Fibroblast of lung (primary cell): ENCODE measurements around the gene CEP20. TPM values are rescaled to one million over a fixed set of nuclear protein-coding genes. Genes with fewer than 3 reads are reported as not detected.
"Not testable (repeated sequence)": the region's sequence is repeated elsewhere in the genome, so short reads cannot be mapped to it uniquely, and the experiment has no call there.

Experiments used
- DNase-seq, 2 donors: peaks; one replicate each; pipeline versions ENCODE4 v3.0.0 to v3.0.0-alpha.2; 2010; ENCODE audit warnings: low read depth in 2 of 2
- H2AFZ ChIP-seq: 2 replicates; pipeline ENCODE4 v1.5.1; 2012; ENCODE audit warnings: low read length, control low read depth, inconsistent platforms
- H3K27ac ChIP-seq: 2 replicates; pipeline ENCODE4 v1.5.1; 2011; ENCODE audit warnings: low read length, control low read depth; ENCODE audit not compliant: insufficient read depth
- H3K27me3 ChIP-seq: 2 replicates; pipeline ENCODE4 v1.5.1; 2011; ENCODE audit warnings: mild to moderate bottlenecking, low read length; ENCODE audit not compliant: control insufficient read depth, insufficient read depth
- H3K36me3 ChIP-seq: 2 replicates; pipeline ENCODE4 v1.5.1; 2011; ENCODE audit warnings: low read length; ENCODE audit not compliant: control insufficient read depth, insufficient read depth
- H3K4me1 ChIP-seq: 2 replicates; pipeline ENCODE4 v1.5.1; 2011; ENCODE audit warnings: low read length; ENCODE audit not compliant: control insufficient read depth, insufficient read depth; ENCODE audit errors: extremely low read depth
- H3K4me2 ChIP-seq: 2 replicates; pipeline ENCODE4 v1.5.1; 2011; ENCODE audit warnings: low read length, control low read depth; ENCODE audit not compliant: insufficient read depth; ENCODE audit errors: extremely low read depth
- H3K4me3 ChIP-seq, 4 experiments: fragments of 200-600 bp in 1 of 4; sonication (generic) in 1 of 4; replicated peaks in 1 of 4; 2 replicates each; pipeline ENCODE4 v1.5.1; 2011 to 2016; ENCODE audit warnings: low read length in 4 of 4, low read depth in 3 of 4, mild to moderate bottlenecking in 3 of 4, control low read depth in 2 of 4, inconsistent platforms in 1 of 4, mixed read lengths in 1 of 4; ENCODE audit not compliant: insufficient read depth in 1 of 4; ENCODE audit errors: control extremely low read depth in 1 of 4
- H3K79me2 ChIP-seq: 2 replicates; pipeline ENCODE4 v1.5.1; 2012; ENCODE audit warnings: mild to moderate bottlenecking, low read length, inconsistent platforms; ENCODE audit not compliant: control insufficient read depth, insufficient read depth
- H3K9ac ChIP-seq: 2 replicates; pipeline ENCODE4 v1.5.1; 2011; ENCODE audit warnings: mild to moderate bottlenecking, low read length, control low read depth; ENCODE audit not compliant: insufficient read depth
- H3K9me3 ChIP-seq: 2 replicates; pipeline ENCODE4 v1.5.1; 2012; ENCODE audit warnings: low read depth, low read length; ENCODE audit not compliant: control insufficient read depth, insufficient read depth
- H4K20me1 ChIP-seq: 2 replicates; pipeline ENCODE4 v1.5.1; 2011; ENCODE audit warnings: low read length; ENCODE audit not compliant: control insufficient read depth, insufficient read depth; ENCODE audit errors: extremely low read depth
- CTCF ChIP-seq, 2 donors: IDR thresholded peaks in 1 of 2; conservative IDR thresholded peaks in 1 of 2; 1 replicate in 1 of 2; 2 replicates in 1 of 2; pipeline ENCODE4 v1.5.1; 2011 to 2012; ENCODE audit warnings: low read length in 2 of 2, control low read depth in 1 of 2, inconsistent platforms in 1 of 2, low read depth in 1 of 2, mild to moderate bottlenecking in 1 of 2
- EZH2 ChIP-seq: IDR thresholded peaks from 2 replicates; pipeline ENCODE4 v1.5.1; 2012; ENCODE audit warnings: low read length, control low read depth, mild to moderate bottlenecking; ENCODE audit errors: missing control alignments
- polyA plus RNA-seq, 2 donors: library from polyadenylated mRNA; depleted of rRNA in 1 of 2; stranded (reverse) in 1 of 2; unstranded in 1 of 2; fragments of >200 nt; gene quantifications; 2 replicates each; pipeline ENCODE4 v1.2.1, GENCODE V29; 2011 to 2012; ENCODE audit warnings: missing spikeins in 1 of 2
- total RNA-seq: library from RNA; depleted of rRNA; stranded (reverse); fragments of >200 nt; gene quantifications from 2 replicates; pipeline ENCODE4 v1.2.1, GENCODE V29; 2014

CEP20 gene
- total and polyA plus RNA-seq, 2 donors (not counting 1 experiment from before 2014, with no cell fraction given) = 42.9 to 60.9 TPM

DNA sequence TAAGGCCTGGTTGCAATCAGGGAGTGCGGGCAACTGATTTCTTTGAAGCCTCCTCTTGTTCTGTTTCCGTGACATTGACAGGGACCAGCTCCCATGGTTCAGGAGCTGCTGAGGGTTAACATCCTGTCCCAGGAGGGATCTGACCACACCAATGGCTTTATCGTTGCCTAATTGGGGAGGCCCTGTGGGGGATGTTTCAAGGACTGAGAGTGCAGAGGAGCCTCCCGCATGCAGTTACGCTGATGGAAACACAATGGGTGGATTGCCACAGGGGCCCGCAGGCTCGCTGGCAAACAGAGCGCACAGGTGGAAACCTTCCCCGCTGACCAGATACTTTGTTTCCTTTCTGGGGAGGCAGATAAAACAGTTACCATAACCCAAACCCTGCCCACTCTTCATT lies 37.2 kb upstream of the CEP20 start:
- no peak overlapping the region for H3K4me3 ChIP-seq
- no peaks in the 10 kb centered on the region for H3K4me1 ChIP-seq
- H3K9ac ChIP-seq = no peak overlapping the region
- H2AFZ ChIP-seq = no peak overlapping the region
- no peaks in the 10 kb centered on the region for H3K9me3 ChIP-seq
- TF ChIP-seq CTCF (conservative IDR thresholded peaks at IDR 0.05 in 1 of 2, IDR thresholded peaks at IDR 0.05 in 1 of 2; ENCODE audit: low read depth in 1 of 2, low read length in 2 of 2) (no peak), EZH2 (no peak)
- no peak for DNase-seq
- H3K27ac ChIP-seq = no peak overlapping the region
- no peaks in the 10 kb centered on the region for H3K36me3 ChIP-seq
- H3K4me2 ChIP-seq = no peak overlapping the region
- H3K27me3 ChIP-seq = no peaks in the 10 kb centered on the region
- H3K79me2 ChIP-seq = no peaks in the 10 kb centered on the region
- no peaks in the 10 kb centered on the region for H4K20me1 ChIP-seq

- no peaks in the 10 kb centered on the region for H3K4me1 ChIP-seq
- H3K36me3 ChIP-seq = no peaks in the 10 kb centered on the region
- no peak overlapping the region for H2AFZ ChIP-seq
- H3K79me2 ChIP-seq = no peaks in the 10 kb centered on the region
- no peak overlapping the region for H3K4me2 ChIP-seq
- no peak for DNase-seq
- no peaks in the 10 kb centered on the region for H3K9me3 ChIP-seq
- H3K27ac ChIP-seq = no peak overlapping the region
- TF ChIP-seq CTCF (conservative IDR thresholded peaks at IDR 0.05 in 1 of 2, IDR thresholded peaks at IDR 0.05 in 1 of 2; ENCODE audit: low read depth in 1 of 2, low read length in 2 of 2) = no peak
- no peak for TF ChIP-seq EZH2
- H4K20me1 ChIP-seq = no peaks in the 10 kb centered on the region
- no peak overlapping the region for H3K9ac ChIP-seq
- no peak overlapping the region for H3K4me3 ChIP-seq
- H3K27me3 ChIP-seq = no peaks in the 10 kb centered on the region
Measured at GRCh38 chr16:15924996-15925395, 36.6 kb upstream of the CEP20 start.

GRCh38 chr16:15919331-15919730 lies 30.9 kb upstream of the CEP20 start:
- Histone ChIP-seq H3K9ac (no peak overlapping the region), H3K4me2 (no peak overlapping the region), H4K20me1 (no peaks in the 10 kb centered on the region), H3K27ac (no peak overlapping the region), H2AFZ (no peak overlapping the region), H3K9me3 (no peaks in the 10 kb centered on the region), H3K4me1 (peaks cover 3% of the 10 kb centered on the region), H3K4me3 (no peak overlapping the region), H3K79me2 (no peaks in the 10 kb centered on the region), H3K27me3 (no peaks in the 10 kb centered on the region), H3K36me3 (no peaks in the 10 kb centered on the region)
- TF ChIP-seq CTCF (conservative IDR thresholded peaks at IDR 0.05 in 1 of 2, IDR thresholded peaks at IDR 0.05 in 1 of 2; ENCODE audit: low read depth in 1 of 2, low read length in 2 of 2) (no peak), EZH2 (no peak)
- DNase-seq = no peak

DNA sequence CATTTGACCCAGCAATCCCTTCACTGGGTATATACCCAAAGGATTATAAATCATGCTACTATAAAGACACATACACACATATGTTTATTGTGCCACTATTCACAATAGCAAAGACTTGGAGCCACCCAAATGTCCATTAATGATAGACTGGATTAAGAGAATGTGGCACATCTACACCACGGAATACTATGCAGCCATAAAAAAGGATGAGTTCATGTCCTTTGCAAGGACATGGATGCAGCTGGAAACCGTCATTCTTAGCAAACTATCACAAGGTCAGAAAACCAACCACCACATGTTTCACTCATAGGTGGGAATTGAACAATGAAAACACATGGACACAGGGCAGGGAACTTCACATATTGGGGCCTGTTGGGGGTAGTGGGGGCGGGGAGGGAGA lies 29.9 kb upstream of the CEP20 start:
- not testable (repeated sequence) for DNase-seq

More for the DNA sequence above, 29.9 kb upstream of the CEP20 start:
- H3K36me3 ChIP-seq, H2AFZ ChIP-seq, H3K4me3 ChIP-seq, H3K9ac ChIP-seq, H3K79me2 ChIP-seq, H3K4me2 ChIP-seq, H3K27ac ChIP-seq, H3K9me3 ChIP-seq, H3K27me3 ChIP-seq, H4K20me1 ChIP-seq, H3K4me1 ChIP-seq: not testable (repeated sequence)
